GM21526 (cell line): ENCODE results near the gene UCN2.
"Not testable (repeated sequence)": the region's sequence is repeated elsewhere in the genome, so short reads cannot be mapped to it uniquely, and the experiment has no call there.

Experiments used
- ATAC-seq: cut with Tn5 transposase; IDR thresholded peaks from one replicate; pipeline ENCODE4 v1.9.1; 2021; ENCODE audit warnings: moderate library complexity; ENCODE audit not compliant: unreplicated experiment, low FRiP score

The UCN2 gene

DNA sequence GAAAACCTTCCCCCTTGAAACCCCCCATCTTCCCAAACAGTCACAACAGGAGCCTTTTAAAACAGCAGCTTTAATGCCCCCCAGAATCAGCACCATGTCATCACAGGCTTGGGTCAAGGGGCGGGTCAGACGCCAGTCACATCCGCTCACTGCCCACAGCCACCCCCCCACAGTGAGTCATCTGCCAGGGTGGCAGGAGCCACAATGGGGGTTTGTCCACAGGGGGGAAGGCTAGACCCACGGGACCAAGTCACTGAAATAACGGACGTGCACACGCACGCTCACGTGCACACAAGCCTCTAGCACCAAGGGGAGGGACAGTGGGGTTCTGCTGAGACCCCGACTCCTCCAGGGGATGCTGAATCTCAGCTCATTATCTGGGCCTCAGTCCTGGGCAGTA lies 441 bp upstream of the UCN2 start:
- ATAC-seq: no peak

DNA sequence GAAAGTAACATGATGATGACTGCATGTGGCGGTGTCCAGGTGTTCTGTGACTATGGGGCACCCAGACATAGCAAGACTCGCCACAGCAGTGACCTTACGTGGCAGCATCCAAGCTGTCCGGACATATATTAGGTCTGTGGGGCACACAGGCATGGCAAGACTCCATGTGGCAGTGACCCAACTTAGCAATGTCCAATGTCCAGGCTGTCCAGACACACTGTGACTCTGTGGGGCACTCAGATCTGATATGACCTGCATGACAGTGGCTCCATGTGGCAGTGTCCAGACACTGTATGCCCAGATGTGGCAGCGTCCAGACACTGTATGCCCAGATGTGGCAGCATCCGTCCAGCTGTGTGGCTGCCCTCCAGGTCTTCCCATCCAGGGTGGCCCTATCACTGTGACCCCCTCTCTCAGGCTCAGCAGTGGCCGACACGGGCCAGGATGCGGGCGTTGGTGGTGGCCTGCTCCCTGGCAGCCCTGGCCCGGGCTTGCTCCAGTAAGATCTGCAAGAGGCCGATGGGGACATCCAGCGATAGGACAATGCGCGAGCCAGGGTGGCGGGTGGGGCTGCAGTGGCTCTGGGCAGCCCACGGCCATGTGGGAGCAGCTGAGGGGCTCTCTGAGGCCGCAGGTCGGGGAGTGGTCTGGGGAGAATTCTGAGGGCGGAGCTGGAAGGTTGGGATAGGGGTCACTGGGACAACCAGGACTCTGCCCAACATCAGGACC lies 1.1 kb downstream of the UCN2 start:
- no peak for ATAC-seq

DNA sequence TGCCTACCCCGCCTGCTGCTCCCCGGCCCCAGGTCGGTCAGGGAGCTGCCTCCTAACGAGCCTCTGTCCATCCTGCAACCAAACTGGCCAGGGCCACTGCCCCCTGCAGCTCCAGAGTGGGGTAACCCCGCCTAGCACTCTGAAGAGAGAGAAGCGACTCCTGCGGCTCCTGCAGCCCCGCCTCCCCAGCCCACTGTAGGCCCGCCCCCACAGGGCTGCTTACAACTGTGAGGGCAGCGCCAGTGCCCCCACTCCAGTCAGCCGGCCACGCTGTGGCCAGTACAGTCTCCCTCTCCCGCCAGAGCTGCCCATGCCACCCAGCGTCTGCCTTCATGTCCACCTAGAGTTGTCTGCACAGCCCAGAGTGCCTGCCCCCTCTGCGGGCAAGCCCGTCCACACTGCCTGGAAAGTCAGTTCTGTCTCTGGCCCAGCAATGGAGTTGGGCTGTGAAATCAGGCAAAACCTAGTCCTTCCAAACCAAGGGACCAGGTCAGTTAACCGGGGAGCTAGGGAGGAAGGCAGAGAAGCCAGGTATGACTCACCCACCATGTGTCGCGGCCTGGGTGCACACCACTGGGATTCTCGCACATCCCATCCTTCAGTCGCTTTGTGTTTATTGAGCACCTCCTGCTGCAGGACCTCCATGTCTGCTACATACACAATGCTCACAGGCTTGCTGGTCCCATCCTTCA lies 2.4 kb downstream of the UCN2 start:
- ATAC-seq: no peak

DNA sequence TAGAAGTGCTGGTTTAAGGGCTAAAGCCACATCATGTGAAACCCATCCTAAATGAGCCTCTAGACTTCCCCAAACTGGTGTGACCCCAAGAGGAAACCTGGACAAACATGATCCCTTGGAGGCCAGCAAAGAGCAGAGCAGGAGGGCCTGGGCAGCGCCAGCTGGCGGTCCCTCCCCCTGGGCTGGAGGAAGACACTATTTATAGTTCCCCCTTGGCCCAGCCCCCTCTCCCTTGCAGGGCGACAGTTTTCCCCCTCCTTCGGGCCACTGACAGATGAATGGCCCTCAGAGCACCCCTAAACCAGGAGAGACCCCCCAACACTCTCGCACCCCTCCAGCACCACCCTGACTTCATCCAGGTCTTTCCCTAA lies 2.9 kb downstream of the UCN2 start:
- no peak for ATAC-seq

DNA sequence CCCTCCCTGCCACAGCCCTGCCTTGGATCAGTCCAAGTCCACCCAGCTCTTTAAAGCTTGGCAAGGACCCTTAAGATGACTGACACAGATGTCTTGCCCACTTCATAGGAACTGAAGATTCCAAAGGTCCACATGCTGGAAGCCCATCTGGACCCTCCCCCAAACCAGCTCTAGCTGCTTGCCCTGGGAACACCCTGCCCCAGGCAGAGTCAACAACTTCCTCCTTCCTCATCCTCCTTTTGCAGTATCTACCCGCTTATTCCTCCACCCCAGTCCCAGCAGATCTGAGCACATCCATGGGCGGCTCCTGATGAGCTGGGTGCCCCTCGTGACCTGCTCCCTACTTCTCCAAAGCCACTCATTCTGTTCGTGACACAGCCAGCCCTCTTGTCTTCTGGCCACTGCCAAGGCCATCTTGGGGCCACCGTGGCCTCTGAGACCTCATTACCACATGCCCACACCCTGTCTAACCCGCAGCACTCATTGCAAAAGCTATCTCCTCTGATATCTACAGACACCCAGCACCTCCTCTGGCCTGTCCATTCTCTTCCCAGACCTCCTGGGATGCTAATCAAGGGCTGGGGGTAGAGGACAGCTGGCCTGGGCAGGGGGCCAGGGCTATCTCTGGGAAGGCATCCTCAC lies 5.0 kb downstream of the UCN2 start:
- no peak for ATAC-seq

DNA sequence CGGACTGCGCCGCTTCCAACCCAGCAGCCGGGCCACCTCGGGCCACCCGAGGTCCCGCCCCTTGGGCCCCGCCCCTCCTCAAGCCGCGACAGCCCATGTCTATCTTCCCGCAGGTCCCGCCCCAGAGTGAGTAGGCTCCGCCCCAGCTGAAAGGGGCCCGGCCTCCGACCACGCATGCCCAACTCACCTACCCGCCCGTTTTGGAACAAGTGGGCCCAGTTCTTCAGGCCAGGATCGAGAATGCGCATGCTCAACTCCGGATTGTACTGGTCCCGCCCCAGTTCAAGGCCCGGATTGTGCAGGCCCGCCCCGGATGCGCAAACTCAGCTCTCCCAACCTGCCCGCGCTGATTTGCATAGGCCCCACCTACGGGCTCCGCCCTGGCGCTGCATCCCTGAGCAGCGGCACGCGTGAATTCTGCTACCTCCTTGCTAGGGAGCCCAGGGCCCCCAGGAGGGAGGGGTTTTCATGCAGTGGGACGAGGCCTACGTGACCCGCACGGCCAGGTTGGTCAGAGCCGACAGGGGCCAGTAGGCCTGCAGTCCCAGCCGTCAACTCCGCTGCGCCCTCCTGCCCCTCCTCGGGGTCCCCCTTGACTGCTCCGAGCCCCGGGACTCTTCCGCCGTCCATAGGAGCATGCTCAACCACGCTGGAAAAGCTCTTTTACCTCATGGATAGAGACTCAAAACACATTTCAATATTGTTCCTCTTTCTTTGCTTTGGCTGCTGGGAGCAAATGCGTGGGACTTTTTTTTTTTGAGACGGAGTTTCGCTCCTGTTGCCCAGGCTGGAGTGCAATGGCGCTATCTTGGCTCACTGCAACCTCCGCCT lies 6.6 kb downstream of the UCN2 start, which contains the start of gene PFKFB4:
TSS of gene PFKFB4 (minus strand) at position 8 of the 831 bp plus-strand sequence. CDS start 26 bp downstream, outside the sequence.
- peak; percentile 76 for ATAC-seq

DNA sequence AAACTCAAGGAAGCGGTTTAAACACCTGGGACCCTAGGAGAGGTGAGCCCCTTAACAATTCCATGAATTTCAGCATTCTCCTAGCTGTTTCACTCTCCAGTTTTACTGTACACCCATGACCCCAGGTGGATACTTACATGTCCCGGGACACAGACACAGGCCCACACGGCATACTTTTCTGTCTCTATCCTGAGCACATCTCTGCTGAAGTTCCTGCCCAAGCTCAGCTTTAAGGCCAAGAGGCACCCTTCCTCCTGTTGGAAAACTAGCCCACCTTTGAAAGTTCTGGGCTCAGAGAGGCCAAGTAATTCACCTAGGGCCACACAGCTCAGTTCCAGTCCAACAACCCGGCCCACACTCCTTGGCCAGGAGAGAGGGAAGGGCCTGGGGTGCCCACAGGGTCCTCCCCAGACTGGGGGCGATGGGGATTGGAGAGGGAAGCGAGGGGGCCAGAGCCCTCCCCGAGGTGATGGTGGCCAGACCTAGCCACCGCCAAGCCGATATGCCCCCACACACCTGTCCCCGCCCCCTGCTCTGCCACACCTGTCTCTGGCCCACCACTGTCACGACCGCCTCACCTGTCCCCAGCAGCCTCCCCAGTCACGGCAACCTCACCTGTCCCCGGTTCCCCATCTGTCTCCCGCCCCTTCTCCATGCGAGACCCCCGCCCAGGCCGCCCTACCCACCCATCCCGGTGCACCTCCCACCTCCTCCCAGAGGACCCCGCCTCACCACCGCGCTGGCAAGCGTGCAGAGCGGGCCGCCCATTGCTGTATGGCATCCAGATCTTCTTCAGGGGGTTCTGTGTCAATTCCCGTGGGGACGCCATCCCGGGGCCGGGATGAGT lies 7.4 kb downstream of the UCN2 start:
- ATAC-seq: no peak

DNA sequence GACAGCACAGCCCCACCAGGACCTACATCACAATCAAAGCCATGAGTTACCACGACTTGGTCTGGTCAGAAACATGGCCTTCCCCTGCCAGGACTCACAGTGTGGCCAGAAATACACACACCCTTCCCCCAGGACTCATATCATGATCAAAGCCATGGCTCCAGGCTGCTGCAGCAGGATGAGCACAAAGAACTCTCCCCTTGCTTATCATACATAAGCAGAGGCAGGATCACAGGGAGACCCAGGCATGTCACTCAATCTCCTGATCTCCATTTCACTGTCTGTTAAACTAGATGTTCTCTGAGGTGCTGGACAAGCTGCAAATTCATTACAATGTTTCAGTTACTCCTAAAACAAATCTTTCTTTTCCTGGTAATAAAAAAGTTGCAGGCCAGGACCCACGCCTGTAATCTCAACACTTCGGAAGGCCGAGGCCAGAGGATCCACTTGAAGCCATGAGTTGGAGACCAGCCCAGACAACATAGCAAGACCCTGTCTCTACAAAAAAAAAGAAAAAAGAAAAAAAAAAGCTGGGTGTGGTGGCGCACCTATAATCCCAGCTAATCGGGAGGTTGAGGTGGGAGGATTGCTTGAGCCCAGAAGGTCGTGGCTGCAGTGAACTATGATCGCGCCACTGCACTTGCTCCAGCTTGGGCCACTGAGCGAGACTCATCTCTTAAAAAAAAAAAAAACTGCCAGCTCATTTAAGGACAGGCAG lies 8.2 kb downstream of the UCN2 start:
- ATAC-seq: no peak

DNA sequence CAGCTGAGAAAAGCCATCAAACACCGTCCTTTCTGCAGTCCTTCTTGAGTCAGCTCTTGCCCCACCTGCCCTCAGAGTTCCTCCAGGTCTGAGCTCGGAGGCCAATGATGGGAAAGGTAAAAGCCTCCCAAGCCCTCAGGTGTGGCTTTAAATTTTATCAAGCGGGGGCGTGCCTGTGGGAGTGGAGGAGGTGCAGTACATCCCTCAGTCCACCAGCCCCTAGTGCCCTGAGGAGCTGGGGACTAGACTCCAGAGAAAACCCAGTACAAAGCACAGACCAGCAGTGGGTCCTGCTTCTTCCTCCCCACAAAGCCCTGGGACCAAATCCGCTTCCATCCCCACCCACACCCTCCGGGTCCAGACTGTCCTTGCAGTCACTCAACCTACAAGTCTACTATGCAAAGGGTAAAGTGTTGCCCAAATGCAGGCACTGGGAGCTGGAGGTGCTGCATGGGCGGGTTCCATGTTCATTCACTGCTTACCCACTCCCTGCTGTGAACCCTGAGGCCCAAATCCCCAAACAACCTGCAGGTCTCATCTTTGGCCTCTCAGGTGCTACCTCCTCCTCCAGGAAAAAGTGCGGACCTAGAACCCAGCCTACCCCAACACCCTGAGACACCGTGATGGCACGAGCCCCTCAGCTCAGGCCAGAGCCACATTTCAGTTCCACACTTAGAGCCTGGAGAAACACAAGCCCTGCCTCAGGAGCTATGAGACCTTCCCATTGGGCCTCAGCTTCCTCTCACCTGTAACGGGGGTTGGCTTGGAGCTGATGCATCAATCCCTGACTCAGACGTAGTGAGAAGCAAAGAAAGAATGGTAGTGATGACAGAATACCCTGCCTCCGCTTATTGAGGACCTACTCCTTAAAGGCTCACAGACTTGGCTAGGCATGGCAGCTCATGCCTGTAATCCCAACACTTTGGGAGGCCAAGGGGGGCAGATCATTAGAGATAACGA lies 9.4 kb downstream of the UCN2 start:
- ATAC-seq: no peak

DNA sequence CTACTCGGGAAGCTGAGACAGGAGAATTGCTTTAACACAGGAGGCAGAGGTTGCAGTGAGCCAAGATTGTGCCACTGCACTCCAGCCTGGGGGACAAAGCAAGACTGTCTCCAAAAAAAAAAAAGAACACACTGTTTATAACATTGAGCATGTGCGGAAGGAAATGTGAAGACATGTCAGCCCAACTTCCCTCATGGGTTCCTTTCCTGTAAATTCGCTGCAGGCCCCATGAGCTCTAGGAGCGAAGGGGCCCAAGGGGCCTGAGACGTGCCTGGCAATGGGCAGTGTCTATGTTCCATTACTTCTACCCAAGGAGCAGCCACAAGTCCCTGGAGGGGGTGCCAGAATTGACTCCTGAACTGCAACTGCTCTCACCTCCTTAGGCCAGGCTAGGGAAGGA lies 10.2 kb downstream of the UCN2 start:
- ATAC-seq: no peak

DNA sequence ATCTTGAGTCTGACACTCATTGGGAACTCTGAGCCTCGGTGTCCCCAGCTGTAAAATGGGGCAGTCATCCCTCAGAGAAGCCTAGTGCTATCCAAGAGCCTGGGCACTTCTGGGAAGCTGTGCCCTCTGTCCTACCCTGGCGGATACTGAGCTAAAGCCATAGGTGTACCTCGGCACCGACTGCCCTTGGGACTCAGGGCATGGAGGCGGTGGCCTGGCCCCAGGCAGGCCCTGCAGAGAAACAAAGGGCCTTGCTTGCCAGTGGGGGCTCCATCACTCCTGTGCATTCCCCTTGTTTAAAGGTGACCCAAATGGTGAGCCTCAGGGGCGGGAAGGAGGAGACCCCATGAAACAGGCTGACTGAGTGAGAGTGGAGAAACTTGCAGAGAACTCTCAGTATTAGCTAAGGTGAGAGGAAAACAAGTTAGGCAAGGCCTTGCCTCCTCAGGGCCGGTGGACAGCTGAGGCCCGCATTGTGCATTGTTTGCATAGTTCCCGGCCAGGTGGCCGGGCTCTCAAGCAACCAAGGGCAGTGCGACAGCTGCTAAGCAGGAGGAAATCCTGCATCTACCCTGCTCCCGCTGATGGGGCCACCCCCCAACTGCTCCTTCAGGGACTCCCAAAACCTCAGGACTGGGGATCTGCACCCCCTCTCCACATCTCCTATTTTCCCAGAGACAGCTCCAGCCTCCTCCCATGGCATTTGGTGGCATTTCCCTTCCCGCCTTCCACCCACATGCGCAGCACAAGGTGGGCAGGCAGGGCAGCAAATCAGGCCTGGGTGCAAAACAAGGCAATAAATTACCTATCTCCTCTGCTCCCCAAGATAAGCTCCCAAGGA lies 11.2 kb downstream of the UCN2 start:
- no peak for ATAC-seq

DNA sequence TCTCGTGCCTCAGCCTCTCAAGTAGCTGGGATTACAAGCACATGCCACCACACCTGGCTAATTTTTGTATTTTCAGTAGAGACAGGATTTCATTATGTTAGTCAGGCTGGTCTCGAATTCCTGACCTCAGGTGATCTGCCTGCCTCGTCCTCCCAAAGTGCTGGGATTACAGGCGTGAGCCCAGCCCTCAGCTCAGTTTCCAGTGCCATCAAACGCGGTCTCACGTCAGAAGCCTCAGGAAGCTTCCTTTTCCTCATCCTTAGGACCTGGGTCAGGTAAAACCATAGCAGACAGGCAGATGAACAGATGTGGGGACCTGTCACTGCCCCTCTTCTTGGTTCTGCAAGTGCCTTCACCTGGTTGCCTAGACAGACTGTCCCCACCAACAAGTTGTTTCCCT lies 11.9 kb downstream of the UCN2 start:
- ATAC-seq: not testable (repeated sequence)

DNA sequence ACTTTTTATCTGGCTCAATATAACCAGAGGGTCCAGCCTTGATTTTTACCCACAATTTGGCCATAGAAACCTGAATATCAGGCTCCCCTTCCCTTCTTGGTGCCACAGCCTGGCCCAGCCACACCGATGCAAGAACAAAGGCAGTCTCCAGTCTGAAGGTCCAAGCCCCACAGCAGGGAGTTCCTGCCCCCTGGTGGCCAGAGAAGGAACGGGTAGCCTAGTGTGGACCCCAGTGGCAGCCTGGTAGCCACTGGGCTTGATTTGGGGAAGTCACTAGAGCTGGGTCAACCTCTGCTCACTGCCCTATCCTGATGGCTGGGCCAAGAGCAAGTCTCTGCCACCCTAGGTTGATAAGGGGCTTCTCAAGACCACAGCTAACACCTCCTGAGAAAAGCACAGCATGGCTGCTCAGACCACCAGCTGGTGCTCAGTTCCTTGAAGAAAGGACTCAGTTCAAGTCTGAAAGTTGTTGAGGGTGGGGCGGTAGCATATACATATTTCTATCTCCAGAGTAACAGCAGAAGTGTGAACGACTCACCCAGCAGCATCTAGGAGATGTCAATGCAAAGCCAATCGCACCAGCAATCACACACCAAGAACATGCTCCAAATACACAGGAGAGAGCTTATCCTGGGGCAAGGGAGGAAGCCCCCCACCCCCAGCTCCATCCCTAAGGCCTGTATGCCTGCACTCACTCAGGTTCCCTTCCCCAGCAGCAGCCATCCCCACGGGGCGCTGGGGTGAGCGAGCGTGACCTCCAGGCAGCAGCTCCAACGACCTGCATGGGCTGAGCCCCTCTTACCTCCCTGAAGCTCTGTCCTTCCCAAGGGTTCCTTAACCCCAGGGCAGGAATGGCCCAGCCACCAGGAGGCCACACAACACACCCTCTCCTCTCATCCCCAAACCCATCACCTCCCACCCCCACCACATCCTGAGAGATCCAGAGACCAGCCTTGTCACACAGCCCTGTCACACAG lies 14.6 kb downstream of the UCN2 start:
- ATAC-seq: peak; percentile 58

DNA sequence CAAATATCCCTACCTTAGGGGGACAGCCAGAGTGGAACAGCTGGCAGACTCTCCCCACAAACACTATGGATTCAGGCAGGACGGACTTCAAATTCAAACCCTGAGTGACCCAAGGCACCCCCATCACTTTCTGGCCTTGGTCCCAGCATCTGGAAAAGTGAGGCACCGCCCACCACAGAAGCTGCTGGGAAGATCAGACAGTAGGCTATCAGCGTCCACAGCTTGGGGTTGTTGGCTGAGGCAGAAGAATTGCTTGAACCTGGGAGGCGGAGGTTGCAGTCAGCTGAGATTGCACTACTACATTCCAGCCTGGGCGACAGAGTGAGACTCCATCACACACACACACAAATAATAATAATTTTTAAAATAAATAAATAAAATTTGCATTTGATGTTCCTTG lies 15.5 kb downstream of the UCN2 start:
- no peak for ATAC-seq

DNA sequence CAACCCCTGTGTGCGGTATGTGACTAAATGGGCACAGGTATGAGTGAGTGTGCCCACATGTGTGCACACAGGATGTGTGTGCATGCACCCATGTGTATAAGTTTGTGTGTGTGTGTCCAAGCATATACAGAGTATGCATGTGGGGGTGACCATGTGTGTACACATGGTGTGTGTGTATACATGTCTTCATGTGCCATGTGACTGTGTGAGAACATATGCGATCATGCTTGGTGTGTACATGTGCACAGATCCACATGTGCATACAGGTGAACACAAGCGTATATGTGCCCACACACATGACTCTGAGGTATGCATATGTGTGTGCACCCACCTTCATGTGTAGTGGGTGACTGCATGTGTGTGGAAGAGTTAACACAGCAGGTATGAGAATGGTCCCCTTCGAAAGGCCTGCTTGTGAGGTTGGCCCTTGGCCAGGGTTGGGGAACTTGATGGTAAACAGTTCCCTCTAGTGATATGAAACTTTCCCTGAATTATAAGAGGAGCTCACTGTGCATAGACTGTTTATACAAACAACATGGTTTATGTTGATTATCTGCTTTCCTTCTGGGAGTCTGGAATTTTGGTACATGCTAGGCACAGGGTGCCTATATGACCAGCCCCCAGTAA lies 17.3 kb downstream of the UCN2 start:
- ATAC-seq: no peak

DNA sequence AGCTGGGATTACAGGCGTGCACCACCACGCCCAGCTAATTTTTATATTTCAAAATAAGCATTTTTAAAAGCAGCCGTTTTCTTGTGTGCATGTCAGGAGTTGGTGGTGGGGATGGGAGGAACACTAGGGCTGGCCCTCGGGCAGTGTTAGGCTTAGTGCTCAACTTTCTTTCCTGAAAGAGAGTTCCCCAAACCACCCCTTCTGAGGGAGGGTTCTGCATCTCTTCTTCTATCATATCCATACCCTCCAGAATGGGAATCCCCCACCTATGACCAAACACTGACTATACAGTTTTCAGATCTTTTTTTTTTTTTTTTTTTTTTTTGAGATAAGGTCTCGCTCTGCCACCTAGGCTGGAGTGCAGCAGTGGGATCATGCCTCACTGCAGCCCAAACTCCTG lies 19.4 kb downstream of the UCN2 start:
- ATAC-seq: no peak
